ENCODE data around the gene SEMA6A.
A peak's percentile ranks its signal among the peaks of the same experiment; 100 is the strongest.

SEMA6A gene

GRCh38 chr5:116514421-116514970 is 60.1 kb downstream of the SEMA6A start:
- no peak overlapping the region for H3K4me3 ChIP-seq (ENCODE audit: control insufficient read depth, low read depth, low read length)
- DNase-seq (ENCODE audit: low read depth) = no peak
- TF ChIP-seq CTCF (IDR thresholded peaks at IDR 0.05; ENCODE audit: control insufficient read depth, insufficient read depth, low read depth, low read length, missing control alignments) = no peak

GRCh38 chr5:116510517-116510916 is 64.1 kb downstream of the SEMA6A start:
- no peak for DNase-seq (ENCODE audit: low read depth)
- TF ChIP-seq CTCF (IDR thresholded peaks at IDR 0.05; ENCODE audit: control insufficient read depth, insufficient read depth, low read depth, low read length, missing control alignments) = no peak
- H3K4me3 ChIP-seq (ENCODE audit: control insufficient read depth, low read depth, low read length) = no peak overlapping the region

GRCh38 chr5:116509483-116510244 is 65.0 kb downstream of the SEMA6A start:
- no peak for TF ChIP-seq CTCF (IDR thresholded peaks at IDR 0.05; ENCODE audit: control insufficient read depth, insufficient read depth, low read depth, low read length, missing control alignments)
- no peak for DNase-seq (ENCODE audit: low read depth)
- H3K4me3 ChIP-seq (ENCODE audit: control insufficient read depth, low read depth, low read length) = no peak overlapping the region

- TF ChIP-seq CTCF (IDR thresholded peaks at IDR 0.05; ENCODE audit: control insufficient read depth, insufficient read depth, low read depth, low read length, missing control alignments) = no peak
- no peak for DNase-seq (ENCODE audit: low read depth)
- H3K4me3 ChIP-seq (ENCODE audit: control insufficient read depth, low read depth, low read length) = no peak overlapping the region
These were observed 65.8 kb downstream of the SEMA6A start for GRCh38 chr5:116508835-116509234.

- TF ChIP-seq CTCF (IDR thresholded peaks at IDR 0.05; ENCODE audit: control insufficient read depth, insufficient read depth, low read depth, low read length, missing control alignments) = no peak
- DNase-seq (ENCODE audit: low read depth) = no peak
- no peak overlapping the region for H3K4me3 ChIP-seq (ENCODE audit: control insufficient read depth, low read depth, low read length)
These were observed 66.5 kb downstream of the SEMA6A start for GRCh38 chr5:116507941-116508655.

GRCh38 chr5:116507051-116507537 is 67.5 kb downstream of the SEMA6A start:
- DNase-seq (ENCODE audit: low read depth) = peak; percentile 44
- no peak overlapping the region for H3K4me3 ChIP-seq (ENCODE audit: control insufficient read depth, low read depth, low read length)
- TF ChIP-seq CTCF (IDR thresholded peaks at IDR 0.05; ENCODE audit: control insufficient read depth, insufficient read depth, low read depth, low read length, missing control alignments) = no peak

All from AG09309 (cell line).